ENCODE results near the gene PTPN1.

The PTPN1 gene

GRCh38 chr20:50604451-50604850, 94.3 kb downstream of the PTPN1 start:
- in situ Hi-C loops (cut with HindIII; ENCODE audit: low sequenced_read_pairs) = no loop called here
- no peak for TF ChIP-seq CTCF (IDR thresholded peaks at IDR 0.05; ENCODE audit: low read depth, low read length)
- H3K4me3 ChIP-seq (ENCODE audit: low read depth, low read length) = no peak overlapping the region
- no peak for DNase-seq (ENCODE audit: low read depth, low spot score)

GRCh38 chr20:50605136-50605535, 95.0 kb downstream of the PTPN1 start:
- DNase-seq (ENCODE audit: low read depth, low spot score) = no peak
- no peak overlapping the region for H3K4me3 ChIP-seq (ENCODE audit: low read depth, low read length)
- in situ Hi-C loops (cut with HindIII; ENCODE audit: low sequenced_read_pairs) = no loop called here
- TF ChIP-seq CTCF (IDR thresholded peaks at IDR 0.05; ENCODE audit: low read depth, low read length) = no peak

GRCh38 chr20:50607436-50607835, 97.3 kb downstream of the PTPN1 start:
- in situ Hi-C loops (cut with HindIII; ENCODE audit: low sequenced_read_pairs) = no loop called here
- no peak for DNase-seq (ENCODE audit: low read depth, low spot score)
- no peak for TF ChIP-seq CTCF (IDR thresholded peaks at IDR 0.05; ENCODE audit: low read depth, low read length)
- no peak overlapping the region for H3K4me3 ChIP-seq (ENCODE audit: low read depth, low read length)

- no peak for DNase-seq (ENCODE audit: low read depth, low spot score)
- H3K4me3 ChIP-seq (ENCODE audit: low read depth, low read length) = no peak overlapping the region
- in situ Hi-C loops (cut with HindIII; ENCODE audit: low sequenced_read_pairs) = no loop called here
- TF ChIP-seq CTCF (IDR thresholded peaks at IDR 0.05; ENCODE audit: low read depth, low read length) = no peak
These were observed 97.9 kb downstream of the PTPN1 start for GRCh38 chr20:50607850-50608749.

- TF ChIP-seq CTCF (IDR thresholded peaks at IDR 0.05; ENCODE audit: low read depth, low read length) = no peak
- in situ Hi-C loops (cut with HindIII; ENCODE audit: low sequenced_read_pairs) = no loop called here
- no peak for DNase-seq (ENCODE audit: low read depth, low spot score)
- no peak overlapping the region for H3K4me3 ChIP-seq (ENCODE audit: low read depth, low read length)
These were observed 98.5 kb downstream of the PTPN1 start for GRCh38 chr20:50608750-50609104.

GRCh38 chr20:50609438-50609989, 99.3 kb downstream of the PTPN1 start:
- no peak overlapping the region for H3K4me3 ChIP-seq (ENCODE audit: low read depth, low read length)
- TF ChIP-seq CTCF (IDR thresholded peaks at IDR 0.05; ENCODE audit: low read depth, low read length) = no peak
- DNase-seq (ENCODE audit: low read depth, low spot score) = no peak
- in situ Hi-C loops (cut with HindIII; ENCODE audit: low sequenced_read_pairs) = no loop called here

Data from astrocyte of the spinal cord (primary cell).